ENCODE measurements around the gene EBF3. TPM values are rescaled to one million over a fixed set of nuclear protein-coding genes. Genes with fewer than 3 reads are reported as not detected.

EBF3 gene
- total RNA-seq, 1 donor from 2014 or later: 33.4 TPM

GRCh38 chr10:129966889-129967578 lies 3.0 kb upstream of the EBF3 start:
- Histone ChIP-seq H3K9ac (ENCODE audit: low read depth in 1 of 3, low read length in 3 of 3) (peak overlapping the region in 1 of 3 donors; percentile 23), H3K27ac (ENCODE audit: low read depth, low read length) (no peak overlapping the region), H3K27me3 (ENCODE audit: control insufficient read depth in 3 of 3, insufficient read depth in 3 of 3, low read length in 3 of 3) (peaks cover 10 to 72% (median 54%) of the 10 kb centered on the region in 3 donors), H3K4me1 (ENCODE audit: control insufficient read depth in 3 of 3, insufficient read depth in 3 of 3, low read length in 3 of 3) (peaks cover 15 to 21% (median 16%) of the 10 kb centered on the region in 3 donors), H3K36me3 (ENCODE audit: control insufficient read depth in 3 of 3, insufficient read depth in 3 of 3, low read length in 3 of 3) (no peaks in the 10 kb centered on the region), H3K4me3 (ENCODE audit: low read length in 3 of 3) (peak overlapping the region; percentile 2 to 27 (median 23)), H3K9me3 (ENCODE audit: control insufficient read depth in 3 of 3, low read length in 3 of 3) (no peaks in the 10 kb centered on the region)

- Histone ChIP-seq H3K4me1 (ENCODE audit: control insufficient read depth in 3 of 3, insufficient read depth in 3 of 3, low read length in 3 of 3) (peaks cover 12 to 25% (median 15%) of the 10 kb centered on the region in 3 donors), H3K36me3 (ENCODE audit: control insufficient read depth in 3 of 3, insufficient read depth in 3 of 3, low read length in 3 of 3) (no peaks in the 10 kb centered on the region), H3K9me3 (ENCODE audit: control insufficient read depth in 3 of 3, low read length in 3 of 3) (no peaks in the 10 kb centered on the region), H3K27ac (ENCODE audit: low read depth, low read length) (no peak overlapping the region), H3K4me3 (ENCODE audit: low read length in 3 of 3) (peak overlapping the region in 1 of 3 donors; percentile 19), H3K9ac (ENCODE audit: low read depth in 1 of 3, low read length in 3 of 3) (peak overlapping the region in 1 of 3 donors; percentile 23), H3K27me3 (ENCODE audit: control insufficient read depth in 3 of 3, insufficient read depth in 3 of 3, low read length in 3 of 3) (peaks cover 10 to 77% (median 56%) of the 10 kb centered on the region in 3 donors)
Observed at GRCh38 chr10:129966370-129966888, 2.4 kb upstream of the EBF3 start.

- Histone ChIP-seq H3K9me3 (ENCODE audit: control insufficient read depth in 3 of 3, low read length in 3 of 3) (no peaks in the 10 kb centered on the region), H3K4me3 (ENCODE audit: low read length in 3 of 3) (peak overlapping the region in 1 of 3 donors; percentile 49)
Observed at GRCh38 chr10:129965959-129966358, 1.9 kb upstream of the EBF3 start.

GRCh38 chr10:129965425-129965808 lies 1.3 kb upstream of the EBF3 start:
- Histone ChIP-seq H3K27me3 (ENCODE audit: control insufficient read depth in 3 of 3, insufficient read depth in 3 of 3, low read length in 3 of 3) (peaks cover 7 to 73% (median 62%) of the 10 kb centered on the region in 3 donors), H3K9ac (ENCODE audit: low read depth in 1 of 3, low read length in 3 of 3) (peak overlapping the region in 2 of 3 donors; percentile 11 to 60)

More at GRCh38 chr10:129965959-129966358, 1.9 kb upstream of the EBF3 start:
- Histone ChIP-seq H3K36me3 (ENCODE audit: control insufficient read depth in 3 of 3, insufficient read depth in 3 of 3, low read length in 3 of 3) (no peaks in the 10 kb centered on the region), H3K9ac (ENCODE audit: low read depth in 1 of 3, low read length in 3 of 3) (no peak overlapping the region), H3K27me3 (ENCODE audit: control insufficient read depth in 3 of 3, insufficient read depth in 3 of 3, low read length in 3 of 3) (peaks cover 10 to 79% (median 61%) of the 10 kb centered on the region in 3 donors), H3K27ac (ENCODE audit: low read depth, low read length) (no peak overlapping the region), H3K4me1 (ENCODE audit: control insufficient read depth in 3 of 3, insufficient read depth in 3 of 3, low read length in 3 of 3) (peaks cover 10 to 24% (median 13%) of the 10 kb centered on the region in 3 donors)

GRCh38 chr10:129964611-129965424 lies 744 bp upstream of the EBF3 start:
- Histone ChIP-seq H3K27ac (ENCODE audit: low read depth, low read length) (peak overlapping the region; percentile 30), H3K4me1 (ENCODE audit: control insufficient read depth in 3 of 3, insufficient read depth in 3 of 3, low read length in 3 of 3) (peaks cover 6 to 14% (median 9%) of the 10 kb centered on the region in 3 donors), H3K4me3 (ENCODE audit: low read length in 3 of 3) (peak overlapping the region; percentile 51 to 61 (median 56)), H3K27me3 (ENCODE audit: control insufficient read depth in 3 of 3, insufficient read depth in 3 of 3, low read length in 3 of 3) (peaks cover 6 to 71% (median 63%) of the 10 kb centered on the region in 3 donors), H3K36me3 (ENCODE audit: control insufficient read depth in 3 of 3, insufficient read depth in 3 of 3, low read length in 3 of 3) (no peaks in the 10 kb centered on the region), H3K9ac (ENCODE audit: low read depth in 1 of 3, low read length in 3 of 3) (peak overlapping the region; percentile 45 to 60 (median 51)), H3K9me3 (ENCODE audit: control insufficient read depth in 3 of 3, low read length in 3 of 3) (no peaks in the 10 kb centered on the region)

More at GRCh38 chr10:129965425-129965808, 1.3 kb upstream of the EBF3 start:
- peak overlapping the region; percentile 22 for H3K27ac ChIP-seq (ENCODE audit: low read depth, low read length)
- no peaks in the 10 kb centered on the region for H3K9me3 ChIP-seq (ENCODE audit: control insufficient read depth in 3 of 3, low read length in 3 of 3)
- peaks cover 6 to 18% (median 9%) of the 10 kb centered on the region in 3 donors for H3K4me1 ChIP-seq (ENCODE audit: control insufficient read depth in 3 of 3, insufficient read depth in 3 of 3, low read length in 3 of 3)
- H3K36me3 ChIP-seq (ENCODE audit: control insufficient read depth in 3 of 3, insufficient read depth in 3 of 3, low read length in 3 of 3): no peaks in the 10 kb centered on the region
- H3K4me3 ChIP-seq (ENCODE audit: low read length in 3 of 3): peak overlapping the region in 1 of 3 donors; percentile 49

GRCh38 chr10:129962872-129963640 lies 1.0 kb downstream of the EBF3 start:
- peak overlapping the region; percentile 72 for H3K27ac ChIP-seq (ENCODE audit: low read depth, low read length)

GRCh38 chr10:129962031-129962871 lies 1.8 kb downstream of the EBF3 start:
- H3K9me3 ChIP-seq (ENCODE audit: control insufficient read depth in 3 of 3, low read length in 3 of 3): no peaks in the 10 kb centered on the region
- H3K4me1 ChIP-seq (ENCODE audit: control insufficient read depth in 3 of 3, insufficient read depth in 3 of 3, low read length in 3 of 3): peaks cover 9 to 21% (median 21%) of the 10 kb centered on the region in 3 donors
- H3K27ac ChIP-seq (ENCODE audit: low read depth, low read length): peak overlapping the region; percentile 72
- no peaks in the 10 kb centered on the region for H3K36me3 ChIP-seq (ENCODE audit: control insufficient read depth in 3 of 3, insufficient read depth in 3 of 3, low read length in 3 of 3)
- H3K4me3 ChIP-seq (ENCODE audit: low read length in 3 of 3): peak overlapping the region; percentile 73 to 89 (median 74)
- peak overlapping the region; percentile 60 to 80 (median 78) for H3K9ac ChIP-seq (ENCODE audit: low read depth in 1 of 3, low read length in 3 of 3)
- peaks cover 2 to 62% (median 56%) of the 10 kb centered on the region in 3 donors for H3K27me3 ChIP-seq (ENCODE audit: control insufficient read depth in 3 of 3, insufficient read depth in 3 of 3, low read length in 3 of 3)

More at GRCh38 chr10:129962872-129963640, 1.0 kb downstream of the EBF3 start:
- peaks cover 1 to 66% (median 54%) of the 10 kb centered on the region in 3 donors for H3K27me3 ChIP-seq (ENCODE audit: control insufficient read depth in 3 of 3, insufficient read depth in 3 of 3, low read length in 3 of 3)
- peak overlapping the region; percentile 60 to 80 (median 79) for H3K9ac ChIP-seq (ENCODE audit: low read depth in 1 of 3, low read length in 3 of 3)
- peaks cover 9 to 21% (median 13%) of the 10 kb centered on the region in 3 donors for H3K4me1 ChIP-seq (ENCODE audit: control insufficient read depth in 3 of 3, insufficient read depth in 3 of 3, low read length in 3 of 3)
- no peaks in the 10 kb centered on the region for H3K9me3 ChIP-seq (ENCODE audit: control insufficient read depth in 3 of 3, low read length in 3 of 3)
- H3K36me3 ChIP-seq (ENCODE audit: control insufficient read depth in 3 of 3, insufficient read depth in 3 of 3, low read length in 3 of 3): no peaks in the 10 kb centered on the region
- peak overlapping the region; percentile 73 to 89 (median 74) for H3K4me3 ChIP-seq (ENCODE audit: low read length in 3 of 3)

- H3K9me3 ChIP-seq (ENCODE audit: control insufficient read depth in 3 of 3, low read length in 3 of 3): no peaks in the 10 kb centered on the region
- H3K4me1 ChIP-seq (ENCODE audit: control insufficient read depth in 3 of 3, insufficient read depth in 3 of 3, low read length in 3 of 3): peaks cover 12 to 30% (median 24%) of the 10 kb centered on the region in 3 donors
- peak overlapping the region; percentile 56 to 89 (median 73) for H3K4me3 ChIP-seq (ENCODE audit: low read length in 3 of 3)
- peaks cover 2 to 61% (median 54%) of the 10 kb centered on the region in 3 donors for H3K27me3 ChIP-seq (ENCODE audit: control insufficient read depth in 3 of 3, insufficient read depth in 3 of 3, low read length in 3 of 3)
- H3K27ac ChIP-seq (ENCODE audit: low read depth, low read length): peak overlapping the region; percentile 72
- H3K9ac ChIP-seq (ENCODE audit: low read depth in 1 of 3, low read length in 3 of 3): peak overlapping the region; percentile 54 to 78 (median 57)
- H3K36me3 ChIP-seq (ENCODE audit: control insufficient read depth in 3 of 3, insufficient read depth in 3 of 3, low read length in 3 of 3): no peaks in the 10 kb centered on the region
Observed at GRCh38 chr10:129961157-129961701, 2.8 kb downstream of the EBF3 start.
